ENCODE data around the gene PKMYT1.

- TF ChIP-seq CTCF (IDR thresholded peaks at IDR 0.05) (no peak), POLR2A (IDR thresholded peaks at IDR 0.05) (no peak)
These were observed 24.3 kb downstream of the PKMYT1 start for GRCh38 chr16:2955779-2956578.

Measured in testis (tissue), 2 donors.